Activated T-cell treated with anti-CD3 and anti-CD28 coated beads, Interleukin-2, amount 50 U/mL, for 24 hours (primary cell): Measurements from ENCODE around the gene PLD4.
A peak's percentile ranks its signal among the peaks of the same experiment; 100 is the strongest.

ENCODE experiments used
- DNase-seq: peaks from one replicate; pipeline ENCODE4 v3.0.0-alpha.2; 2020
- H3K27ac Mint-ChIP-seq: 2 replicates; pipeline ENCODE4 v1.8.0; 2020; ENCODE audit warnings: mild to moderate bottlenecking, mixed read lengths
- H3K27me3 Mint-ChIP-seq: 2 replicates; pipeline ENCODE4 v1.8.0; 2020; ENCODE audit warnings: mixed read lengths
- H3K36me3 Mint-ChIP-seq: 2 replicates; pipeline ENCODE4 v1.8.0; 2020; ENCODE audit warnings: low read depth, mixed read lengths
- H3K4me1 Mint-ChIP-seq: 2 replicates; pipeline ENCODE4 v1.8.0; 2020; ENCODE audit warnings: low read depth, mixed read lengths
- H3K4me3 Mint-ChIP-seq: 2 replicates; pipeline ENCODE4 v1.8.0; 2020; ENCODE audit warnings: mild to moderate bottlenecking, moderate library complexity, mixed read lengths
- H3K9me3 Mint-ChIP-seq: 2 replicates; pipeline ENCODE4 v1.8.0; 2020; ENCODE audit warnings: mixed read lengths

The PLD4 gene

GRCh38 chr14:104972301-104973134 lies 47.8 kb downstream of the PLD4 start:
- H3K9me3 Mint-ChIP-seq, result no peaks in the 10 kb centered on the region
- no peak overlapping the region for H3K27ac Mint-ChIP-seq
- H3K27me3 Mint-ChIP-seq, result peaks cover 38% of the 10 kb centered on the region
- H3K4me3 Mint-ChIP-seq, result no peak overlapping the region
- no peaks in the 10 kb centered on the region for H3K36me3 Mint-ChIP-seq
- H3K4me1 Mint-ChIP-seq, result peaks cover 8% of the 10 kb centered on the region
- no peak for DNase-seq

GRCh38 chr14:104973135-104973384 lies 48.4 kb downstream of the PLD4 start:
- Mint-ChIP-seq H3K4me1 (peaks cover 11% of the 10 kb centered on the region), H3K36me3 (no peaks in the 10 kb centered on the region), H3K9me3 (no peaks in the 10 kb centered on the region), H3K27me3 (peaks cover 36% of the 10 kb centered on the region), H3K27ac (no peak overlapping the region), H3K4me3 (no peak overlapping the region)
- DNase-seq, result no peak

GRCh38 chr14:104973385-104974145 lies 48.9 kb downstream of the PLD4 start:
- no peak overlapping the region for H3K27ac Mint-ChIP-seq
- peaks cover 32% of the 10 kb centered on the region for H3K27me3 Mint-ChIP-seq
- no peaks in the 10 kb centered on the region for H3K9me3 Mint-ChIP-seq
- no peaks in the 10 kb centered on the region for H3K36me3 Mint-ChIP-seq
- no peak overlapping the region for H3K4me3 Mint-ChIP-seq
- peaks cover 12% of the 10 kb centered on the region for H3K4me1 Mint-ChIP-seq
- no peak for DNase-seq

- H3K4me3 Mint-ChIP-seq, result no peak overlapping the region
- H3K27me3 Mint-ChIP-seq, result peaks cover 32% of the 10 kb centered on the region
- peaks cover 13% of the 10 kb centered on the region for H3K4me1 Mint-ChIP-seq
- no peaks in the 10 kb centered on the region for H3K9me3 Mint-ChIP-seq
- no peak overlapping the region for H3K27ac Mint-ChIP-seq
- no peaks in the 10 kb centered on the region for H3K36me3 Mint-ChIP-seq
- no peak for DNase-seq
These were observed 49.5 kb downstream of the PLD4 start for GRCh38 chr14:104974146-104974541.

- no peak for DNase-seq
- Mint-ChIP-seq H3K36me3 (no peaks in the 10 kb centered on the region), H3K4me1 (peaks cover 13% of the 10 kb centered on the region), H3K9me3 (no peaks in the 10 kb centered on the region), H3K4me3 (no peak overlapping the region), H3K27ac (no peak overlapping the region), H3K27me3 (peaks cover 34% of the 10 kb centered on the region)
These were observed 50.1 kb downstream of the PLD4 start for GRCh38 chr14:104974665-104975390.

GRCh38 chr14:104975481-104976197 lies 51.0 kb downstream of the PLD4 start:
- no peak for DNase-seq
- Mint-ChIP-seq H3K36me3 (no peaks in the 10 kb centered on the region), H3K4me3 (no peak overlapping the region), H3K9me3 (no peaks in the 10 kb centered on the region), H3K4me1 (peaks cover 13% of the 10 kb centered on the region), H3K27ac (no peak overlapping the region), H3K27me3 (peaks cover 34% of the 10 kb centered on the region)

- Mint-ChIP-seq H3K4me1 (peaks cover 13% of the 10 kb centered on the region), H3K4me3 (peak overlapping the region; percentile 15), H3K9me3 (no peaks in the 10 kb centered on the region), H3K36me3 (no peaks in the 10 kb centered on the region), H3K27me3 (peaks cover 34% of the 10 kb centered on the region), H3K27ac (no peak overlapping the region)
- peak; percentile 93 for DNase-seq
These were observed 51.7 kb downstream of the PLD4 start for GRCh38 chr14:104976198-104977007.

- Mint-ChIP-seq H3K36me3 (no peaks in the 10 kb centered on the region), H3K27me3 (peaks cover 34% of the 10 kb centered on the region), H3K27ac (no peak overlapping the region), H3K4me3 (peak overlapping the region; percentile 74), H3K9me3 (no peaks in the 10 kb centered on the region), H3K4me1 (peaks cover 13% of the 10 kb centered on the region)
- no peak for DNase-seq
These were observed 52.5 kb downstream of the PLD4 start for GRCh38 chr14:104977008-104977680.

- no peaks in the 10 kb centered on the region for H3K36me3 Mint-ChIP-seq
- H3K27me3 Mint-ChIP-seq, result peaks cover 34% of the 10 kb centered on the region
- DNase-seq, result peak; percentile 71
- H3K9me3 Mint-ChIP-seq, result no peaks in the 10 kb centered on the region
- no peak within 1 kb of the TSS for H3K27ac Mint-ChIP-seq
- peaks cover 13% of the 10 kb centered on the region for H3K4me1 Mint-ChIP-seq
- peak within 1 kb of the TSS; percentile 74 for H3K4me3 Mint-ChIP-seq
These were observed 53.3 kb downstream of the PLD4 start, which contains the start of gene AHNAK2 for GRCh38 chr14:104977681-104978653. Gene AHNAK2 (minus strand): TSS chr14:104978374. CDS start chr14:104978237, 137 bp downstream.

- peaks cover 34% of the 10 kb centered on the region for H3K27me3 Mint-ChIP-seq
These were observed 54.3 kb downstream of the PLD4 start for GRCh38 chr14:104978746-104979691.

GRCh38 chr14:104979758-104980610 lies 55.3 kb downstream of the PLD4 start:
- Mint-ChIP-seq H3K36me3 (no peaks in the 10 kb centered on the region), H3K27ac (no peak overlapping the region), H3K4me1 (peaks cover 17% of the 10 kb centered on the region), H3K27me3 (peaks cover 34% of the 10 kb centered on the region), H3K4me3 (no peak overlapping the region), H3K9me3 (no peaks in the 10 kb centered on the region)
- no peak for DNase-seq

More at GRCh38 chr14:104978746-104979691, 54.3 kb downstream of the PLD4 start:
- peak overlapping the region; percentile 31 for H3K4me3 Mint-ChIP-seq
- H3K4me1 Mint-ChIP-seq, result peaks cover 13% of the 10 kb centered on the region
- no peaks in the 10 kb centered on the region for H3K36me3 Mint-ChIP-seq
- no peaks in the 10 kb centered on the region for H3K9me3 Mint-ChIP-seq
- no peak for DNase-seq
- no peak overlapping the region for H3K27ac Mint-ChIP-seq
